ENCODE results near the gene MAPK4. TPM values are rescaled to one million over a fixed set of nuclear protein-coding genes. Genes with fewer than 3 reads are reported as not detected.

The MAPK4 gene
- total and polyA plus RNA-seq, 2 of the 4 experiments (the other 2 are of a cell fraction), result not detected

GRCh38 chr18:50751947-50752346, 192.1 kb downstream of the MAPK4 start:
- Histone ChIP-seq H2AFZ (replicated peaks; ENCODE audit: low read length, poor library complexity) (no peak overlapping the region), H2BK120ac (ENCODE audit: low read depth, low read length) (no peak overlapping the region), H2AK5ac (ENCODE audit: low read depth, low read length) (no peak overlapping the region), H3K79me1 (ENCODE audit: low read depth in 1 of 2, low read length in 2 of 2) (no peaks in the 10 kb centered on the region), H3K4me3 (ENCODE audit: insufficient read depth, low read depth, low read length) (no peak overlapping the region), H2AK9ac (replicated peaks; ENCODE audit: low read depth, low read length, poor library complexity) (no peak overlapping the region), H3K18ac (ENCODE audit: low read depth, low read length) (no peak overlapping the region), H3K23ac (ENCODE audit: low read depth, low read length) (no peak overlapping the region), H4K20me1 (ENCODE audit: insufficient read depth, low read length) (no peaks in the 10 kb centered on the region), H4K91ac (ENCODE audit: insufficient read depth, low read depth, low read length) (no peak overlapping the region), H3K4me2 (ENCODE audit: low read depth, low read length) (no peak overlapping the region), H3K27ac (ENCODE audit: insufficient read depth, low read length) (no peak overlapping the region), H3K36me3 (ENCODE audit: control insufficient read depth, insufficient read depth, low read length) (no peaks in the 10 kb centered on the region), H2BK20ac (ENCODE audit: low read depth, low read length) (no peak overlapping the region), H3K56ac (ENCODE audit: extremely low read depth, insufficient read depth, low read length) (no peak overlapping the region), H3K14ac (replicated peaks; ENCODE audit: low read depth, low read length) (no peak overlapping the region), H2BK15ac (ENCODE audit: low read depth, low read length) (no peak overlapping the region), H3K27me3 (ENCODE audit: control insufficient read depth, insufficient read depth, low read length) (no peaks in the 10 kb centered on the region), H3K9me3 (ENCODE audit: control insufficient read depth, insufficient read depth, low read length) (no peaks in the 10 kb centered on the region), H3K4ac (ENCODE audit: low read depth, low read length) (no peak overlapping the region), H3K9me1 (ENCODE audit: insufficient read depth, low read length) (no peaks in the 10 kb centered on the region), H4K8ac (ENCODE audit: low read depth in 2 of 2, low read length in 2 of 2) (no peak overlapping the region), H2BK5ac (ENCODE audit: low read depth, low read length, poor library complexity, severe bottlenecking) (no peak overlapping the region), H4K5ac (ENCODE audit: low read depth, low read length) (no peak overlapping the region), H3K4me1 (ENCODE audit: control insufficient read depth, insufficient read depth, low read length) (no peaks in the 10 kb centered on the region), H3K9ac (ENCODE audit: low read depth, low read length) (no peak overlapping the region)
- no CpG with 5 or more reads among the region's 1 CpG for WGBS, 2 experiments (ENCODE audit: extremely low coverage in 2 of 2, insufficient read length in 1 of 2)
- no TSS peak for BruUV-seq (replicated peaks)
- in situ Hi-C loops (cut with MboI; ENCODE audit: low sequenced_read_pairs), result no loop called here
- ATAC-seq (ENCODE audit: low read depth), result no peak
- TF ChIP-seq CHD1 (IDR thresholded peaks at IDR 0.05; ENCODE audit: low read depth, low read length) (no peak), CTCF (conservative IDR thresholded peaks at IDR 0.05; ENCODE audit: low read depth, low read length) (no peak), MAZ (IDR thresholded peaks at IDR 0.05; ENCODE audit: borderline replicate concordance, low read depth, low read length) (no peak), MXI1 (IDR thresholded peaks at IDR 0.05; ENCODE audit: borderline replicate concordance, low read depth, low read length) (no peak), RAD21 (IDR thresholded peaks at IDR 0.05; ENCODE audit: low read length) (no peak), RFX5 (IDR thresholded peaks at IDR 0.05; ENCODE audit: low read depth, low read length) (no peak), FOS (IDR thresholded peaks at IDR 0.05; ENCODE audit: low read depth, low read length) (no peak), NFE2L2 (IDR thresholded peaks at IDR 0.05; ENCODE audit: low read depth, low read length) (no peak), CEBPB (IDR thresholded peaks at IDR 0.05; ENCODE audit: low read depth, low read length) (no peak), ELK1 (IDR thresholded peaks at IDR 0.05; ENCODE audit: borderline replicate concordance, low read depth, low read length) (no peak), BHLHE40 (IDR thresholded peaks at IDR 0.05; ENCODE audit: low read depth, low read length) (no peak), USF2 (IDR thresholded peaks at IDR 0.05; ENCODE audit: low read depth, low read length) (no peak), SMC3 (IDR thresholded peaks at IDR 0.05; ENCODE audit: low read depth, low read length) (no peak), RCOR1 (IDR thresholded peaks at IDR 0.05; ENCODE audit: insufficient replicate concordance, low read length) (no peak), MAFK (IDR thresholded peaks at IDR 0.05; ENCODE audit: low read depth, low read length) (no peak), POLR2A (IDR thresholded peaks at IDR 0.05; ENCODE audit: low read depth, low read length) (no peak)
- no peak for DNase-seq
- ChIA-PET POLR2A (ENCODE audit: unreplicated experiment) (no interaction called here), CTCF (no interaction called here)
- dilution Hi-C loops (cut with HindIII; ENCODE audit: low sequenced_read_pairs, unreplicated experiment), result no loop called here
- intact Hi-C loops (cut with micrococcal nuclease), result no loop called here
